HT1080 (cell line): ENCODE data around the gene BEND5. TPM values are rescaled to one million over a fixed set of nuclear protein-coding genes. Genes with fewer than 3 reads are reported as not detected.
A peak's percentile ranks its signal among the peaks of the same experiment; 100 is the strongest.

Source experiments
- DNase-seq: peaks from one replicate; pipeline ENCODE4 v3.0.0-alpha.2; 2015; ENCODE audit warnings: low read depth
- total RNA-seq: library from RNA; depleted of rRNA; stranded (reverse); fragments of >200 nt; shearing (Covaris generic); gene quantifications from 2 replicates; pipeline ENCODE4 v1.2.3, GENCODE V29; 2014

BEND5 gene
- total RNA-seq, 1 experiment from 2014 or later = 0.95 TPM

DNA sequence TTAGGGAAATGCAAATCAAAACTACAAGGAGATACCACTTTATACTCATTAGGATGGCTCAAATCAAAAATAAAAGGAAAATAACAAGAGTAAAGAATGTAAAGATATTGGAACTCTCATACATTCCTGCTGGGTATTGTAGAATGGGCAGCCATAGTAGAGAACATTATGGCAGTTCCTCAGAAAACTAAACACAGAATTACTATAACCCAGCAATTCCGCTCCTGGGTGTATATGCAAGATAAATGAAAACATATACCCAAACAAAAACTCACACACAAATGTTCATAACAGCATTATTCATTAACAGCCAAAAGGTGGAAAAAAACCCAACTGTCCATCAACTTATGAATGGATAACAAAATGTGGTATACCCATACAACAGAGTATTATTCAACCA, 11.4 kb downstream of the BEND5 start:
- no peak for DNase-seq

DNA sequence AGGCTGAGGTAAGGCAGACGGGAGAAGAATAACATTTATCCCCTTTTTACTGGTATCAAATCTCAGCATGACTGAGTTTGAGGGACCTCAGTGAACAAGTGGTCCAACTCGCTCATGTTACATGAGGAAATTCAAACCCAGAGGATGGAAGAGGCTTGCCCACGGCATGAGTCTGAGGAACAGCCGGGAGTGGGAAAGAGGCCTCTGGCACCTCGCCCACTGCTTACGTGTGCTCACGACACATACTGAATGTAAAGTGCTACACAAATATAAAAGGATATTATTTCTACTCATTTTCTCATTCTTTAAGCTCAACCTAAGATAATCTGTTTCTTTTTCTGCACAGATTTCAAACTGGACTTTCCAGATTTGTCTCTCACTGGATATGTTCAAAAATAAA, 14.7 kb downstream of the BEND5 start:
- no peak for DNase-seq

DNA sequence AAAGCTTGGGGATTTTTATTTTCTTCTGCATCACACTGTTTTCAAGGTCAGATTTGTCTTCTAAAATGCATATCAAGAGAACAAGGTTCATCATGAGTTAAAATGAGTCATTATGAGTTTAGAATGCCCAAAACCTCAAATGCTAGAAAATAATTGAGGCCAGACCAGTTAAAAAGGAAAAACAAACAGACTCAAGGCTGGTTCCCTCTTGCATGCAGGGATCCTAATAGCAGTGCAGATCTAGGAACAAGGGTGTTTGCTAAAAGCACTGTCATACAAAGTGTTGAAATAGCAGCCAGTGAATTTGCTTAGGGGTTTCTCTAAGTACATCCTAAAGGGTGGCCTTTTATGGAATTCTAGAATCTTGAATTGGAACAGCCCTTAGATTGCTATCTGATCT, 15.3 kb downstream of the BEND5 start:
- DNase-seq = peak; percentile 35

DNA sequence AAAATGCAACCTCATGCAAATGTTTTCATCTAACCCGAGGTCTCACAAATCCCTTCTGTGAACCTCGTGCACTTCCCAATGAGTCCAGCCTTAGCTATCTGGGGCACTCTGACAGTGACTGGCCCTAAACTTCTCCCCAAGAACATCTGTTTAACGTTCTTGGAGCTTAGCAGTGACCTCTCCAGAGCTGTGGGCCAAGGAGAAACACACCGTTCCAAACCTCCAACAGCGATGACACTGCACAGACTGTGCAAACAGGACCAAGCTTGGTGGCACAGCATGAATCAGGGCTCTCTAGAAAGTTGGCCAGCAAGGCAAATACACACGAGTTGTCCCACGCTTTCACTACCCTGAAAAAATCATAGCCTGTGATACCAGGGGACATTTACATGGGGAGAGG, 15.8 kb downstream of the BEND5 start:
- no peak for DNase-seq

DNA sequence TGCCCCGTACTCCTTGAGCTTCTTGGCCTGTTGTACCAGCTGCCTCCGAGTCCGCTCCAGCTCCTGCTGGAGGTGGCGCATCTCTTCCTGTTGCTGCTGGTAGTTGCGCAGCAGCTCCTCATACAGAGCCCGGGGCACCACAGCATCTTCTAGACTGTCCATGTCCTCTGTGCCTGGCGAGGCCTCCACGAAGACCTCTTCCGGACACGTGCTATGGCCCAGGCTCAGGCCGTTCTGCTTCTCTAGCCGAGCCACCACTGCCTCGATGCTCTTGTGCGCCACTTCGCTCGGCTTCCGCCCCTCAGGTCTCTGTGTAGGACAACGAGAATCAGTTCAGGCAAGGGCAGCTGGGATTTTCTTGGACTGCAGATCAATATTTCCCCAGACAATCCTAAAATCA, 17.7 kb downstream of the BEND5 start:
- no peak for DNase-seq

DNA sequence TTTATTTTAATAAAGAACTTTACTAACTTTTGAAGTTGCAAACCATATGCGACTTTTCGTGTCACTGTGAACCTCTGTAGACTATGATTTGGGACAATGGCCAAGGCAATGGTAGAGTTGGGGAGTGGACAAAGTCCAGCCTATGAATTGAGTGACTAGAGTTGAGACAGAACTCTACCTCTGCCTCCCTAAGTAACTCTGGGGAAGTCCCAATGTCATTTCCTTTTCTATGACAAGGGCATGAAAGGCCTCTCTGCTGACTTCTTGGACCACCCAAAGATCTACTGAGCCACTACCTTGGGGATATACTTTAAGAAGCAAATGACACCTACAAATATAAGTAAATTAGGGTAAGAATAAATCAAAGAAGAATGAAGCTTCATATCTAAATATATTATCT, 19.3 kb downstream of the BEND5 start:
- no peak for DNase-seq

DNA sequence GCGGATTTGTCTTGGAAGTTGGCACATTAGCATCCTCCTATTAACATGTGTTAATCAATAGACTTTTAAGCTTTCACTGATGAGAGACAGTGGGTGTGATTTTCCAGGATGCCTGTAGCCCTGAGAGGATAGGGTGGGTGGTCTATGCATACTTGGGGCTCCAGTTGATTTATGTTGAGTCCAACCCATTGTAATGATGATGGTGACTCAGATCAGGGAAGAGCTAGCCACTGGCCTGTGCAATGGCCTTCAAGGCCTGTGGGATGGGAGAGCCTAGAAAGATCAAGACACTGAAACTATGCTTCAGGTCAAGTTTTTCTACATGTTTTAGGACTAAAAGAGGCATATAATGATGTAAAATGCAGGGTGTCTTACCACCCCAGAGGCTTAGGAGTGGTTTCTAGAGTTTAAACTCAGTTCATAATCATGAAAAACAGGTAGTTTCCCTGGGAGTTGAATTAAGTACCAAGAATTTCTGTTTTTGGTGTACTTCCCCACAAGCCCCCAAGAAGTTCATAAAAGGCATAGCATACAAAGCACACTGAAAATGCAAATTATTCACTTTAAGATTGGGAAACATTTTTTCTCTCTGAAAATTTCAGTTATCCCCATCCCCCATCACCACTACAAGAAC, 19.9 kb downstream of the BEND5 start:
- DNase-seq = no peak

DNA sequence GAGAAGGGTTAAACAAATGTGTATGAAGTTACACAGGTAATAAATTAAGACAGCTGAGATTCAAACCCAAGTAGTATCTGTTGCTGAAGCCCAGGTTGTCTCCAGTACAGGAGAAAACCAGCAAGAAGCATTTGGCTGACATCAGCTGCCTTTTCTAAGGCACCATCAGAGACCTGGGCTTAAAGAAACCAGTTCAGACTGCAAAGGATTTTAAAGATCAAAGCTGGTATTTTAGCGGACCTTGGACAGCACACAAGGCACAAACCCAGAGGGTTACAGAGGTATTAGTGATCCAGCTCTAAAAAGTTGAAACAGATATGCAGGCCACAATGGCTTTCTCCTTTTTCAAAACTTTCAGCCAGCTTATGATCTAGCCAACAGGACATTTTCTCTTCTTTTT, 23.4 kb downstream of the BEND5 start:
- DNase-seq = no peak

DNA sequence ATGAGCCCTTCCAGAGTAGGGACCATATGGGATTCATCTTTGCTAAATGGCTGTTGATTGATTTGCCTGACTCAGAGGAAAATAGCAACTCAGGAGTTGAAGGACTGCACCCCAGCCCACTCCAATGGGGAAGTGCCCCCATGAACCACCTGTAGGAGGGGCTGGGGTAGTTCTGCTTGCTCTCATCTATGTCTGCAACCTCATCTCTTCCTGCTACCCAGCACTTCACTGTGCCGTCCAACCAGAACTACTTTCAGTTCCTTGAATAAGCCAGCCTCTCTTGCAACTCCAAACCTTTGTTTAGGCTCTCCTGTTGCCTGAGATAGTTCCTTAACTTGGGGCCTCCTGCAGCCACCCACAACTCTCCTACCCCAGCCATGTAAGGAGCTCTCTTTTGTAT, 26.6 kb downstream of the BEND5 start:
- DNase-seq = no peak

DNA sequence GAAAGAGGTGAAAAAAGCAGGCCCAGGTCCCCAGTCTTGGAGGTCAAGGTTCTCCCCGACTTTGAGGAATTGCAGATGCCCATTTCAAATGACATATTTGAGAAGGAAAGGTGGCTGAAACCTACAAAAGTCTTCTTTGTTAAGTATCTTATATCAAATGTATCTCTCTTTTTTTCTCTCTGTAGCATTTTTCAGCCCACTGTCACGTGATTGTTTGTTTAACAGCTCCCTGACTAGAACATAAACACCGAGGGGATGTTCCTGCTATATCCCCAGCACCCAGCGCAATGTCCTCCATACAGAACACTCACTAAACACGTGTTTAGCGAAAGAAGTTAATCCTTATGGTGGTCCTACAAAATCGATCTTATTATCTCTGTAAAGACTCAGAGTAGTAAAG, 27.6 kb downstream of the BEND5 start:
- DNase-seq = no peak

DNA sequence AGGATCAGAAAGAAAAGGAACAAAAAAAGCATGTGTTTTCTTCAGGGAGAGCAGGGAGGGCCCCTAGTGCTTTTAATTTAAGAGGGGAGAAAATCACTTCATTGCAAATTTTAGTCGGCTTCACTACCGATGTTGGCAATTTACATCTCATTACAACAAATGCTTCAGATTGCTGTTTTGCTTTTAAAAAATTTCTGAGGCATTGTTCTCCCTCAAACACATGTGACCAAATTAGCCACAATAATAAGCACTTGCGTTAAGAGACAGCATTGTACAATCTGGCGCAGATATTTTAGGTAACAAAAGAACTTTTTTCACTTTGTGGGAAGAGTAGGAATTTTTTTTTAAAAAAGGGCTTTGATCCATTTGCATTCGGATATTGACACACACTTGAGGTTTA, 29.8 kb downstream of the BEND5 start:
- no peak for DNase-seq

DNA sequence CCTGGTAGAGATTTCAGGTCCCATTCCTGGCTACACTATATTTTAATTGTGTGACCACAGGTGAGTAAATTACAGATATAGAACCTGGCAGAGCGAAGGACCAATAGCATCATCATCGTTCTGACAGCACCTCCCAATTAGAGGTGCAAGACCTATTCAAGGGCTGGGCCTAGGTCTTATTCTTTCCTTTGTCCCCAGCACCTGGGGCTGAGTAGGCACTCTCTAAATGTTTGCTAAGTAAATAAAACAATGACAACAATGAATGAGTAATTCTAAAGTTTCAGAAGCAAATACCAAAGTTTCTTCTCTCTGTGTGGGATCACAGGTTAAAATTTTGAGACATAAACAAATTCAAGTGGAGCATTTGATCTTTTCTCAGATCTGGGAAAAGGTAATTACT, 32.7 kb downstream of the BEND5 start:
- DNase-seq = no peak

DNA sequence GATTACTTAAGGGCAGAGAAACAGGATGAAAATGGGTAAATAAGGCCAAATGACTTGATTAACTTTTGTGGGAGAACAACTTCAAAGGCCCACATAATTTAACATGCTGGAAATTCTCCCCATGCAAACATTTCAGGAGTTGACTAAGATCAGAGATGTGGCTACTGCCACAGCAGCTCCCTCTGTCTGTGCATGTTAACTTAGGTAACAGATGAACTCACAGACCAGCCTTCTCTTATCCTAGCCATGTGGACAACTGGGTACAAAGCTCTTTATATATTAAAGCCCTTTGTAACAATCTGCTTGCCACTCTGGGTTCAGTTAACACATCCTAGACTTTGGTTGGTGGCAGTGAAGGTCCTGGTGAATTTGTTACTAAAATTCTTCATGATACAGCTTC, 33.2 kb downstream of the BEND5 start:
- DNase-seq = no peak

DNA sequence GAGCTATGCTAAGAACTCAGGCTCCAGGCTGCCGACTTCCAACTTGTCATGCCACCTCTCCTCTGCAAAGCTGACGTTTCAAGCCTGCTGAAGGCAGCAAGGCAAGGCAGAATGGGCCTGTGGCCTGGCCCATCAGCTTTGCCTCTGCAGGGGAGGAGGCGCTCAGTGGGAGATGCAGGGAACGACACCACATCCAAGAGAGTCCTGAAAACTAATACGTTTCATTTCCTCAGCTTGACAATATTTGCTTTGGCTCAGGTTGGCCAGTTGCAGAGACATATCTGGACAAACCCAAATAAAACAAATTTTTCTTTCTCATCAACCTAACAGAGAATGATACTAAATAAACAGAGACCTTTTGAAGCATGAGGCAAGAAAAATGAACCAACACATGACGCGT, 35.3 kb downstream of the BEND5 start:
- DNase-seq = no peak

DNA sequence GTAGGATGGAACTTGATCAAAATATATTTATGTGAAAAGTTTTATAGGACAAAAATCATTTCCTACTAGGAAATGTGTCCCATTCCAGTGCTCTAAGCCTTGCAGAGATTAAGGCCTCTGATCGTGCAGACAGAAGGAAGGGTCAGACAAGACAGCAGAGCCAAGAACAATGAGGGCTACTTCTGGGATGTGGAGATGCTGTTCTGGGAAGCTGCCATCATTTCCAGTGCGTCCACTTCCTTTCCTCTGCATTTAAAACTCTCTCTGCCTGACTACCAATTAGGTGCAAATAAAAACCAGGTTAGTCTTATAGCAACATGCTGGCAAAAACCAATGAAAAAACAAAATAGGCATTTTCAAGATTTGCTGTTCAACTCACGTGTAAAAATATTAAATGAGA, 36.1 kb downstream of the BEND5 start:
- DNase-seq = no peak

DNA sequence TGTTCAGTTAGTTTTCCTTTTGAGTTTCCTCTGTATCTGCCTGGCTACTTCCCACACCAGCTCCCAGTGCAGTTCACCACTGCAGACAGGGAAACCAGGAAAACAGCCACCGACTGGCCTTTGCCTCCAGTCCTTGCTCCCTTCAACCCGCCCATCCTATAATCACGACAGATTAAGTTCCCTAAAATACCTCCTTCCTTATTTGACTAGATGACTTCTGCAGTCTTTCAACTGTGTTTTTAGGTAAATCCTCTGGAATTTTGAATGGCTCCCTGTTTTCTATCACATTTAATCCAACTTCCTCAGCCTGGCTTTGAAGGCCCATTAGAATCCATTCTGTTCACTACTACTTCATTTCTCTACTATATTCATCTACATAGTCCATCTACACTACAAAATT, 37.6 kb downstream of the BEND5 start:
- DNase-seq = no peak

DNA sequence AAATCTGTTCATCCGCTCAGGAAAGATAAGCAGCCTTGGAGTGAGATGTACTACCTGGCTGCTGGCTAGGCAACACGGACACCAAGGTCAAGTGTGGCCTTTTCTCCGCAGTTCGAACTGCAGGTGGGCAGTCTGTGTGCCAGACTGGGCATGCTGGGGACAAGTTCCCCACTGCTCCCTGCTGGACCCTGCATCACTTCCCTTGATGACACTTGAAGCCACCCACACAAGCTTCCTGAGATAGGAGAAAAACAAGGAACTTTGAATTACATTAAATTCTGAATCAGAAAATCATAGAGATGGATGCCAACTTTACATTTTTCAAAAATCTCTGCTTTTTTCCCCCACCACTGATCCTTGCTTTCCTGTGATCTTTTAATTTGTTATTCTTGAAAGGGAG, 38.3 kb downstream of the BEND5 start:
- DNase-seq = no peak

DNA sequence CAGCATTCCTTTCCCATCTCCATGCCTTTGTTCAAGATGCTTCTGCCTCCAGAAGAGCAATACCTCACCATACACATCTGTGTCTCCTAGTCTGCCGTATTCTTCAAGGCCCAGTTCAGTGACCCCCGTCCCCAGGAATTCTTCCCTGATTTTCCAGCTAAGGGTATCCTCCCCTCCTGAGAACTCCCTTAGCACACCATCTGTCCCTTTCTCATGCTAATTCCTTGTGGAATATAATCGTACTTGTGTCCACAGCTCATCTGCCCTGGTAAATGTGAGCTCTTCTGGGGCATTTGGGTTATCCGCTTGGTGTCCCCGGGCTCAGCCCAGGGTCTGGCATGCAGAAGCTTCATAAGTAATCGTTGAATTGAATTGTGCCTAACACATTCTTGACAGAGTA, 40.9 kb downstream of the BEND5 start:
- no peak for DNase-seq

DNA sequence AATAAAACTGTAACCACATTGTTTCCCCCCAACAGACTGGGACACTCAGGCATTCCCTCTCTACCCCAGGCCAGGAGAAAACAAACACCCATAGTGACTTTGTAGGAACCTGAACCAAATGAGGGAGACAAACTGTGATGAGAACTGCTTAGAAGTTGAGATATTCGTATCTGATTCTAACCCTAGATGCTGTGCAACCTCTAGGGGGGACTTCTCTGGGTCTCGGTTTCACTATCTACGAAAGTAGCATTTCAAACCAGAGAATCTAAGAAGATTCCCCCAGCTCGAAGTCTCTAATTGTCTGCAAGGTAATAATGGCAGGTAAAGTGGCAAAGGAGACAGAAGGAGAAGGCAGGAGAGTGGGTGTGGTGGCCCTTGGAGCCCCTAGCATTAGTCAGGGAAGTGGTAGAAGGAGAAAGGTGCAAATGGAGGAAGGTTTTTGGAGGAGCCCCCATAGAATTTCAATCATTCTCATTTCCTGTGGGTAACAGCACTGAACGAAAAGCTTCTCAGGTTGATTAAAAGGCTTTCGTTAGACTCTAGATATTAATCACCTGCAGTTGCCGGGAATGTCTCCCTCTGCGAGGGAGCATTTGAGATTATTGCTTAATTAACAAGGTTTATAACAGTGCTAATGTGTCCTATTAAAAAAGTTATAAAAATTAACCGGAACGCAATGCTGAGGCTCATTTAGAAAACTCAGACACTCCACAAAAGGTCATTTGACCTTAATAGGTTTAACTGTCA, 46.4 kb downstream of the BEND5 start:
- DNase-seq = no peak

DNA sequence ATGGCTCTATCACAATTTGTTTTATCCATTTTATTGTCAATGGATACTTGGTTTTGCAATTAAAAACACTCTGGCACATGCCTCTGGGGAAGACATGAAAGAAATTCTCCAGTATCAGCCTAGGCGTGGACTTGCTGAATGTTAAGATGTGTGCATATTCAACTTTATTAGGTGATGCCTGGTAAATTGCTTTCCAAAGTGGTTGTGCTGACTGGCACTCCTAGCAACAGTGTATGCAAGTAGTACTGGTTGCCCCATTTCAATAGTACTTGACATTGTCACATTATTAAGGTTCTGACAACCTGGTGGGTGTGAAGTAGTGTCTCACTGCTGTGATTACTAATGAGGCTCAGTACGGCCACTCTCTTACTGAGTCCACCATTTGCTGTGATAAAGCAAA, 48.1 kb downstream of the BEND5 start:
- no peak for DNase-seq

DNA sequence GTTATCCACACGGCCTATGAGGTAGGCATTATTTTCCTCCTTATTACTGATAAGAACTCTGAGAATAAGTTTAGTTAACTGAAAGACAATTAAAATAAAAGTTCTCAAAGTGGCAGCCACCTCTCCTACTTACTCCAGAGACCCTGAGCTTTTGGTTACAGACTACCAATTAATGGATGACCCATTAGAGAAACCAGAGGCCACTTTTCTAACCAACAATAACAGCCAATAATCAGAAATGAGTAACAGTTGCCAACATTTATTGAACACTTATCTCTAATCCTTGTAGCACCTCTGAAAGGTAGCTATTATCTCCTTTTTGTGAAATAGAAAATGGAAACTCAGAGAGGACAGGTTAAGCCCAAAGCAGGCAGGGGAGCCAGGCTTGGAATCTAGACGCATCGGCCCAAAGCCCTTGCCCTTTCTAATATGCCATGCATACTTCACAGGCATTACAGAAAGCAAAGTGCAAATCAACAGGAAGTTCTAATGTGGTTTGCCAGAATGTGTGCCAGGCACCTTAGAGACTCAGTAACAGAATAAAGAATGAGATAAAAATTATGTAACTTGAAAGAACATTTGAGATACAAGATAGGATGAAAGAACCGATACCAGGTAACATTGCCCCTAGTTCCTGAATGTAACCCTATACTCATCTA, 50.0 kb downstream of the BEND5 start:
- no peak for DNase-seq

DNA sequence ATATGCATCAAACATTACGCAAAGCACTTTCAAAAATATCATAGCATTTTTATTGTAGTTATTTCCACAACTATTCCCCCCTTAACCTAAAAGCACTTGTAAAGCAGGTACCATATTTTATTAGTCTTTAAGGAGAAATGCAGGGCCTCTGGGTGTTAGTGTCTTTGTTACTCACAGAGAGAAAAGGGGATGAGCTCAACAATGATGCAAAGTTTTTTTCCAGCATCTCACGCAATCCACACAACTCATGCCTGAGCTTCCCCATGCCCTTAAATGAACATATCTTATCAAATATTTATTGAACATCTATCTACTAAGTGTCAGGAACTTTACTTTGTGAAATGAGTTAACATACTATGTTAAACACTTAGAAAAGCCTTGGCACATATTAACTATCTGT, 50.6 kb downstream of the BEND5 start:
- no peak for DNase-seq
